Colon (tissue), 2 donors: Measurements from ENCODE around the gene DNAH1.

Experiments used
- FAIRE-seq: peaks from 2 replicates; lab custom pipeline; 2012; peaks lifted over from hg19 to GRCh38; lab: Jason Lieb, UNC
- donor health status: control.
- donor health status: control.

Gene DNAH1

DNA sequence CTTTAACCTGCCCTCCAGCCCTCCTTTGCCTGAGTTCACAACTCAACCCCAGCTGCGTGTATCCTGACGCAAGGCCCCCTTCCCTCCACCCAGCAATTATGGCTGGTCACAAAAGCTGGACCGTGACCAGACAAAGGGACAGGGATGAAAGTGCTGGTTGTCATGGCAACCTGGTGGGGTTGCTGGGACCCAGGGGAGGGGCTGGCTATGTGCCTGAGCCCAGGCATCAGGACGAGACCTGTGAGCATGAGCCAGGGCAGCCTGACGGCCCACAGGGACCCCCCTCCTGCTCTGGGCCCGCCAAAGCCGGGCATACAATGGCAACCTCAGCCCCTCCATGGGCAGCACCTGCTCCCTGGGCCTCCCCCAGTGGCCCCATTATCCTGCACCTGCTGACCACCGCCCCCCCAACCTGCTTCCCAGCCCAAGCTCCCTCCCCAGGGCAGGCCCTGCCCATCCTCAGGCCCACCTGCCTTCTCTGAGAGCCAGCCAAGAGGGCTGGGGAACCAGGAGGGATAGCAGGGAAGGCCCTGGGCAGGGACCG lies 4.5 kb upstream of the DNAH1 start:
- FAIRE-seq = no peak

DNA sequence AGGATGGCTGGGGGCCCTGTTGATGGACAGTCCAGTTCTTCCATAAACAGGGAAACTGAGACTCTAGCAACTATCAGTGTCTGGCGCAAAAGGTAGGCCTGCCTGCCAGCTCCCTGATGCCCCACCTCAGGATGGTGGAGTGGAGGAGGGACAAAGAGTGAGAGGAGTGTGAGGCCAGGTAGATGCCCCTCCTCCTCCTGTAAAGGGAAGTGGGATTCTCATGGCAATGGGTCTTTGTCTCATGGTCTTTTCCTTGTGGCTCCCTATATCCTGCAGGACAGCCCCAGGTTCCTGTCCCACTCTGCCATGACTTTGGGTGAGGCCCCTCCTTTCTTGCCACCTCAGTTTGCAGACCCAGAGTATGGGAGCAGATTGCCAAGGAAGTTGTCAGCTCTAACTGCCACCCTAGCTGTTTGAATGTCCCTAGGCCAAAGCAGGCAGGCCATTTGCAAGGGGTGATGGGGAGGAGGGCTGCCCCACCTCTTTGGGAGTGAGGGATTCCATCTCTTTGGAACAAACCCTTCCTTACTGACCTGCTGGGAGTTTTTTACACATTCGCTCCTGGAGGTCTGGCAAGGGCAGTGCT lies 2.8 kb upstream of the DNAH1 start:
- no peak for FAIRE-seq

DNA sequence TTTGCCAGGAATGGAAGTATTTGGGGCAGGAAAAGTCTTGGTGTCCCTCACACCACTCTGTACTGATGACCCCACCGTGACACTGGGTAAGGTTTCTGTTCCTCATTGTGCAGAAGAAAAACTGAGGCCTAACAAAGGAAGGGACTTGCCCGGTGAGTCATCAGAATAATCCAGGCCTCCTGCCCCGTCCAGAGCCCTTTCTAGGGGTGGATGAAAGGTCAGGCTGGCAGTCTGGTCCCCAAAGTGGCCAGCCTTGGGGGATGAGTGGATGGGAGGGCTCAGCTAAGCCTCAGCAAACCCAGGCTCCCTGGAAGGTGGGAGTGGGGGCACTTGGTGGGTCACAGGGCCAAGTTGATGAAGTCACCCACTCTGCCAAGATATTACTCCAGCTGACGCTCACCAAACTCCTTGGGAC lies 2.3 kb upstream of the DNAH1 start:
- FAIRE-seq = no peak

DNA sequence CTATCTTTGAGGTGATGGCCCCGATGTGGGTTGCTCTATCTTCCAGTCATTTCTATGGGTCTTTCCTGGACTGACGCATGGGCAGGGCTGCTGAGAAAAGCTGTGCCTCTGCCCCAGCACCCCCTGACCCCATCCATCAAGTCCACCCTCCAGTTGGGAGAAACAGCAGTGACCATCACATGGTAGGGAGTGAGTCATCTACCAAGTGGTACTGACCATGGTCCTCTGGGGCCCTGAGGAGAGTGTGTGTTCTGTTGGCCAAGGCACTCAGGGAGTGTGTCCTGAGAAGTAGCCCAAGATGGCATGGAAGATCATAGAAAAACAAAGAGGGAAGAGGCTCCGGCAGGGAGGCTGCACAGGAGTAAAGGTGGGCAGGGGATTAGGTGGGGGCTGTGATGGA lies 1.6 kb upstream of the DNAH1 start:
- FAIRE-seq = no peak

DNA sequence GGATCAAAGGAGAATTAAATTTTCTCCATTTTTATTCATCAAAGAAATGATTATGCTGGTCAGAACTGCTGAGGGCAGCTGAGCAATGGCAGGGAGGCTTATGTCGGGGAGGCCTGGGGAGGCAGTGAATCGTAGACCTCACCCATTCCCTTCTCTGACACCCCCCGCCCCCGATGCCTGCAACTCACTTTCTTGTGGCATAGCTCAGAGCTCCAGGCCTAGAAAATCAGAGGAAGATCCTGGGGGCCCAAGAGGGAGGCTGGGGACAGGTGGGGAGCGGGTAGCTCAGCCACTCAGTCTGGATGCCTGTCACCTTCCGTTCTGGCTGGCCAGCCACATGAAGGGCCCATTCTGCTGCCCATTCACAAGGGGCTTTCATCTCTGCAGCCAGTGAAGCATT lies 1.1 kb upstream of the DNAH1 start:
- no peak for FAIRE-seq

DNA sequence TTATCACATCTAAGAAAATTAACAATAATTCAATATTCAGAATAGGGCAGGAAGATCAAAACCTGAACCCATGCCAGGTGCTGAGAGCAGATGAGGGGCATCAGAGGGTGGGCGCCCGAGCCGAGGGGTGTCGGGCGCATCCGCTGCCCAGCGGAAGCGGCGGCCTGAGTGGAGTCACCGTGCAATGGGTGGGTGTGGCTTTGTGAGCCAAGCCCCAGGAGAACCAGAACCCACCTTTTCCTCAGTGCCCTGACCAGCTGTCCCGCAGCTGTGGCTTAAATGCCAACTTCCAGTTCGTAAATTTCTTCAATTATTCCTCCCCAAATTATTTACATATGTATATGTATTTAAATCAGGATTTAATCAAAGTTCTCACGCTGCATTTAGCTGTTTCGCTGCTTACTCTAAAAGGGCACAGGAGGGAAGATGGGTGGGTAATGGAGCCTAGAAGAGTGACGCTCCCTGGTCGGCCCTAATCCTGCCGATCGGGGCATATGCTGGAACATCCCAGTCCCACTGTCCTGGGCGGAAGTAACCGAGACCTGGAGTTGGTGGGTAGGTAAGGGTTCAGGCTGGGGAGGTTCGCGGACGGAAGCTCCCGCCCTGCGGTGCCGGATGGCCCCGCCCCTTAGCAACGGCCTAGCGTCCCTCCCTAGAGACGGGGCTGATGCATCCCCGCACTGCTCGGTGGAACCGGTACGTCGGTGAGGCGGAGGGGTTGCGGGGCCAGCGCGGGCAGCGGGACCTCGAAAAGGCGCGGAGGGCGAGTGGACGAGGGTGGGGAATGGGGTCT lies 1.3 kb downstream of the DNAH1 start:
- no peak for FAIRE-seq

DNA sequence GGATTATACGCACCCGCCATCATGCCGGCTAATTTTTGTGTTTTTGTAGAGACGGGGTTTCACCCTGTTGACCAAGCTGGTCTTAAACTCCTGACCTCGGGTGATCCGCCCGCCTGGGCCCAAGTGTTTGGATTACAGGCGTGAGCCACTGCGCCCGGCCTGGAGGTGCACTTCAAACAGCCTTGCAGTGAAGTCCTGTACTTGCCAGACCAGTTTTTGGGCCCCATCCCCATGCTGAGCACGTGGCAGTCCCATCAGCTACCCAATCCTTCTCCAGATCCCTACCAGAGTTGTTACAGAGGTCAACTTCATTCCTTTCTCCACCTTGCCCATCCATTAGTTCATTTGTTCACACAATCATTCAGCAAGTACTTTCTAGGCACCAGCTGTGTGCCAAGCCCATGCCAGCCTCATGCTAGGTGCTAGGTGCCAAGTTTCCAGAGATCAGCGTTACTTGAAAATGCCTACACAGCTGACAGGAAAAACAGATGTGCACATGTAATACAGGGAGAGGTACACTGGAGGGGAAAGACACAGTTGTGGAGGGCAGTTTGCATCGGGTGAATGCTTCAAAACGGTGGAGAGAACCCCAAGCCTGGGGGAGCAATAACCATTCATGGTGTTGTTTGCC lies 2.2 kb downstream of the DNAH1 start:
- no peak for FAIRE-seq

DNA sequence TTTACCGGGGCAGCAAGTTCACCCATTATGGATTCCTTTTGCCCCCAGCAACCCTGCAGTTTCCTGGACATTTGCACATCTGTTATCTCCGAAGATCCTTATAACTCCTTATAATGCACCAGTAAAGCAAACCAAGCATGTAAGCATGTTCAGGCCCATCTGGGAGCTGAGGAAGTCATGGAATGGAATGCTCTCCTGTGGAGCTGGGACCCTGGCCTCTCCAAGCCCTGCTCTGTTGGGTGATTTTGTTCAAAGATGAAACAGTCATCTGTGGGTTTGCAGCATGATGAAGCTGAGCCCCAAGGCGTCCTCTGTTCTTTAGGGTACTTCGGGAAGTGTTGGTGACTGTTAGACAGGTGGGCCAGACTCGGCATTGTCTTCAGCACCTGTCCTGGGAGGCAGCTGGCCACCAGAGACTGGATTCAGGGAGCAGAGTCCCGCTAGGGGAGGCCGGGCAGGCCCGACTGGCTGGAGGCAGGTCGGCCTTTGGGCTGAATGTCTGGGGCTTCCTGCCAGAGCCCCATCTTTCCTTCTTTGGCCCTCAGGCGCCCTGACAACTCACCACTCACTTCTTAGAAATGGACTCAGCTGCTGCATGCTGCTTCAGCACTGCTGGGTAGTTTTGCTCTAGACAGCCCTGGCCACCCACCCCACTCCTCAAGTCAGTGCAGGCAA lies 3.9 kb downstream of the DNAH1 start:
- no peak for FAIRE-seq

DNA sequence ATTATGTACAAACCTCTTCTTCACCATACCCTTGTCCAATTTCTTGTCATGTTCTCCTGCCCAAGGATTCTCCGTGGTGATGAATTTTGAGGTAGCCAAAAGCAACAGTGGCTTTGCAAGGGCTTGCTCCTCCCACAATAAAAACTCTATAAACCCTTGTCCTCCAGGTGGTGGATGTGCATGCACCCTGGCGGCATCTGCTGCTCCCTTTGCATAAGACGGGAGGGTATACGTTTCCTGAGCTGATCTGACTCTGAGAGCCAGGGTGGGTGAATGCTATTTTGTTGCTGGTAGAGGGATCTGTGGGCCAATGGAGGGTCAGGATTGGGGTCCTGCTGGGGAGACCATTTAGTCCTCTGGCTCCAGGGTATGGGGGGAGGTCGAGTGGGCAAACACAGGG lies 5.4 kb downstream of the DNAH1 start:
- FAIRE-seq = no peak

DNA sequence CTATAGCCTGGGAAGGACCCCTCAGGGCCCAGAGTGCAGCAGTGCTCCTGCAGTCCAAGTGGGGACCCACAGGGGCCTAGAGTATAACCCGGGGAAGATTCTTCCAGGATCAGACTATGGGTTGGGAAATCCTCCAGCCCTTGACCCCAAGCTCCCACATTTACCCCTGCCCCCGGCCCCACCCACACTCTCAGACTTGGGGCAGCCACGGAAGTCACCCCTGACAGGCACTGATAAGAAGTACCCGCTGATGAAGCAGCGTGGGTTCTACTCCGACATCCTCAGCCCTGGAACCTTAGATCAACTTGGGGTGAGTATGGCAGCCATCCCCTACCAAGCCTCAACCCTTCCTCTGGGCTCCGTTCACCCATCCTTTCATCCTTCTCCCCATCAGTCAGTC lies 6.3 kb downstream of the DNAH1 start:
- no peak for FAIRE-seq

DNA sequence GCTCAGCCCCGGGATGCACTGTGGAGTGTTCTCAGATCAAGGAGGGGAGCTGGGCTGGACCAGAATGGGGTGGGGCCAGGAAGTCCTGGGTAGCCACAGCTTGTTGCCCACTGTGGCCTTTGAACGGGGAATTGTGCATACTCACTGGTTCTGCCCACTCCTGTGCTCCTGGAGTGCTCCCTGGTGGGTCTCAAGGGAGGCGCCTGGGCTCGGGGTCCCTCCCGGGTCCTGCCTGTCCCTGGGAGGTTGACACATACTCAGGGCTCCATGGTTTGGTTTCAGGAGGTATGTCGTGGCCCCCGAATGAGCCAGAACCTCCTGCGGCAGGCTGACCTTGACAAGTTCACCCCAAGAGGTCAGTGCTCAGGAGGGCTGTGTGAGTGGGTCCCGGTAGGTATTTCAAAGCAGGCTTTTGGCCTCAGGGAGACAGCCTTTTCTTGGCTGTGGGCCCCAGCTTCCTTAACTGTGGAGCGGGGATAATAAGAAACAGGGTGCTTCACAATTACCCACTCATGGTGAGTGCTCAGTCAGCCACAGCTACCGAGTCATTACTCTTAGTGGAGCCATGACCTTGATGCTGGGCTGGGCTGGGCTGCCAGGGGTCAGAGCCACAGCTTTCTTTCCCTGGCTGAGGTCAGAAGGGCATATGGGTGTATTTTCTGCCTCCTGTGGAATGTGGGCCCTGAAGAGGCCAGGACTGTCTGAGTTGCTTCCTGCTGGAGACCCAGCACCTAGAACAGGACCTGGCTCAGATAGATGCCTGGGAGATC lies 7.6 kb downstream of the DNAH1 start:
- FAIRE-seq = no peak

DNA sequence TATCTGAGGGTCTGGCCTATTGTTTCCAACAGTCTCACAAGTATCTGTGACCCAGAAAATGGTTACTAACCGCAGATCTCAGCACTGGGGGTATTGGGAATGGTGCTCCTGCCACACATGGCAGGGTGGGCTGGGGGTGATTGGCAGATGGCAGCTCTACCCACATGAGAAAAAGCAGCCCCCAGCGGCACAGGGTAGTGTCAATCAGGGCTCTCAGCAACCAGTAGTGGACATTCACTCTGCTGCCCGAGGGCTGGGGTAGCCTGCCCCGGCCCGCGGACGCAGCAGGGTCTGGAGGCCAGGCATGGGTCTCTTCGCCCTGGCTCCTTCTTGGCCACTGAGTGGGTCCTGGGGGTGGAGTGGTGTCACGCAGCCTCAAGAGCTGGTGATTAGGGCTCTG lies 8.6 kb downstream of the DNAH1 start:
- FAIRE-seq = no peak

DNA sequence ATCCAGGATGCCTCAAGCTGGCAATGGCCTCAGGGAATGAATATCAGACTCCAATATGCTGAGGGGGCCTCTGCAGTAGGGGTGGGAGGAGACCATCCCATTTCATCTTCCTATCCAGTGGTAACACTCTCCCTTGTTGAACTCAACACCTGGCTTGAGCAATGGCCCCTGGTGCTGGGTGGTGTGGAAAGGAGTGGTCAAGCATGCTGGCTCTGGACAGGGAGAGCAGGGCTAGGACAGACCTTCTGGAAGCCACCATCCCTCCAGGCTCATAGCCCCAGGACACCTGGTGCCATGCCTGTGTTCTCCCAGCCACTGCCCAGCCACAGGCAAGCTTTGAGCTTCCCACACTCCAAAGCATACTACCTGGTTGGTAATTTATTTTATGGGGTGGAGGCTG lies 9.6 kb downstream of the DNAH1 start:
- FAIRE-seq = no peak

DNA sequence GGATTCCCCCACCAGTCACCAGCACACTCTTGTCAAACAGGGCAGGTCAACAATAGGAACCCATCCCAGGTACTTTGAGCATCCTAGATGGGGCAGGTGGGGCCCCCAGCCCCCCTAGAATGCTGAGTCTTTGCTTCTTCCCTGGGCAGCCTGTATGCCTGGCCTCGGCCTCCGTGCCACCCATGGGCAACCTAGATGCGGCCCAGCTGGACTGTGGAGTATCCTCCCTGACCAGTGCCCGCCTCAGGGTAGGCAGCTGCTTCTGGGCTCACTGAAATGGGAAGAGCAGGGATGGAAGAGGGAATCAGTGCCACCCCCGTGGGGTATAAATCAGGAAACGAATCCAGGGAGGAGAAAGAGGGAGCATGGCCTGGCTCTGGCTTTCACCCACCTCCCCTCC lies 10.9 kb downstream of the DNAH1 start:
- no peak for FAIRE-seq

DNA sequence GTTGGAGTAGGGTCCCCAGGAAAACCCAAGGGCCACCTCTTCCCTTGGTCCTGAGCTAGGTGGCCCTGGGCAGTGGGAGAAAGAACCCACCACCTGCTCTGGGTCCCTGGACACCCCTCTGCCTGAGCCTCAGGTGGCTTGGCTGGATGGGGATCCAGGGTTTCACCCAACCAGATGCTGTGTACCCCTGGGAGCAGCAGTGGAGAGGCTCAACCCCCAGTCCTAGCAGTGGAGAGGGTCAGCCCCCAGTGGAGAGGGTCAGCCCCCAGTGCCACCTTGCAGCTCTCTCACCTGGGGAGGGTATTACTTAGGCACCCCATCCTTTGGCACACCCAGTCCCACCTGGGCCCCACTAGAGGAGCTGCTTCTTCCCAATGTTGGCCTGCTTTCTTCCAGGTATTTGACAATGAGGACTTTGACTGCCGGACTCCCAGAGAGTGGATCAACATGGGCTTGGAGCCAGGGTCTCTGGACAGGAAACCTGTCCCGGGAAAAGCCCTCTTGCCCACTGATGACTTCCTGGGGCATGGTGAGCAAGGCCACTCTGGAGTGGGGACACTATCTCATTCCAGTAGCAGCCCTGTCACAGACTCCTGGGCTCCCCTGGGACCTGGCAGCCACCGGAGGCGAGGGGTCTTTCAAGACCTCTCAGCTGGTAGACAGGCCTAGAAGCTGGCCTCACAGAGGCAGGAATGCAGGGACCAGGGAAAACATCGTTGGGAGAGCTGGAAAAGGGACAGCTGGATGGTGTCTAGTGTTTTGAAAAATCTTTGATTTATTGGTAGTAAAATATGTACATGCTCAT lies 11.6 kb downstream of the DNAH1 start:
- FAIRE-seq = no peak

DNA sequence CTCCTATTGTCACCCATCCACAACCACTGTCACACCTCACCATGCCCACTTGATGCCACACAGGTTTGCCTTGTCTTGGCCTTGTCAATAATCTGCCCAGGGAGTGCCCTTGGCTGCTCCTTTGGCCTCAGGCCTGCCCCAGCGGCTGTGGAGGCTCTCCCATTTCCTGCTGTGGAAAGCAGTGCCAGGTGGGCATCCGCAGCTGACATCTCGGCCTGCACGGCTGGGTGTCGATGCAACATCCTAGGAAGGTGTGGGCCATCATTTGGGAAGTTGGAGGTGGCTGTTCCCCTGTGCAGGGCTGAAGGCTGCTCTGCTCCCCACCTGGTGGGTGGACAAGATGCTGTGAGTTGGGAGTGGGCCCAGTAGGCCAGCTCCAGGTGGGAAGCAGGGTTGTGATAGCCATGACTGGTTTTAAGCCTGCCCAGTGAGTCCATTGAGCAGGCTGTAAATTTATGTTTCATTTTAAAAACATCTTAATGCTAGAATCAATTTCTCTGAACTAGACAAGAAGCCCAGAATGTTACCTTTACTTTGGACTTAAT lies 12.5 kb downstream of the DNAH1 start:
- no peak for FAIRE-seq

DNA sequence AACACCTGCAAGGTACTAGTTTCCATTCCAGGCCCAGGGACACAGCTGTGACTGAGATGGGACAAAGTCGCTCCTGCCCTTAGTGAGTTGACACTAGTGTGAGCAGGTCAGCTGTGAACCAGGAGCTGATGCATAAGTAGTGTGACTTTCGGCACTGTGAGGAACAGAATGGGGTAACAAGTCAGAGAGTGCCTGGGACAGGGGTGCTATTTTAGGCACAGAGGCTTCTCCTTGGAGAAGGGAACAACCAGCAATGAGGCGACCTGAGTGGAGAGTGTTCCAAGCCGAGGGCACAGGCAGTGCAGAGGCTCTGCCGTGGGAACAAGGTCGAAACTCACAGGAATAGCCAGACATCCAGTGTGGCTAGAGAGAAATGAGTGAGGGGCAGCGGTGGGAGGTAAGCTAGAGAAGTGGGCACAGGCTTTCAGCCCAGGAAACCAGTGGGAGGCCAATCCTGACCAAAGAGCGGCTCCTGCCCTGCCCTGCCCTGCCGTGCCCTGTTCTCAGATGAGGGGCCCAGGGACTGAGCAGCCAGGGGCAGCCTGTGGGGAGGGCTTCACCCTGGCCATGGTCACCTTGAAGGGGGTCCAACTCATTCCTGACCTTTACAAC lies 14.2 kb downstream of the DNAH1 start:
- FAIRE-seq = no peak

DNA sequence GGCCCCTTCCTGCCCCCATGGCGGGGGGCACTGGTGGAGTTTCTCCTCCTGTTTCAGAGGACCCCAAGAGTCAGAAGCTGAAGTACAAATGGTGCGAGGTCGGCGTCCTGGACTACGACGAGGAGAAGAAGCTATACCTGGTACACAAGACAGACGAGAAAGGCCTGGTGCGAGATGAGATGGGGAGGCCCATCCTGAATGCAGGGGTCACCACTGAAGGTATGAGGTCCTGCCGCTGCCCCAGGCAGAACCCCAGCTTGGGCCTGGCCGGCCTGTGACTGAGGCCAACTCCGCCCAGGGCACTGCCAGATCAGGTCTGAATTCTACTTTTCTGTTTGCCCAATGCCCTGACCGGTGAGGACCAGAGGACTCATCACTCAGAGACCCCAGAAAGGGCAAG lies 15.0 kb downstream of the DNAH1 start:
- FAIRE-seq = no peak

DNA sequence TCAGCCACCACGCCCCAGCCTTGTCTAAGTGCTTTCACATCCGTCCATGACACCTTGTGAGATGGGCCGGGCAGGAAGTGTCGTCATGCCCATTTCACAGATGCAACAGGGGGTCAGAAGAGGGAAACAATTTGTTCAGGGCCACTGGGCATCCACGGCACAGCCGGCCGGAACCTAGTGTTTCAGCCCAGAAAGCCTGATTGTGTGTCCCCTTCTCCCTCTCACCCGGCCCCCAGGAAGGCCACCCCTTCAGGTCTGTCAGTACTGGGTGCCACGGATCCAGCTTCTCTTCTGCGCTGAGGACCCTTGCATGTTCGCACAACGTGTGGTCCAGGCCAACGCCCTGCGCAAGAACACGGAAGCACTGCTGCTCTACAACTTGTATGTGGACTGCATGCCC lies 15.8 kb downstream of the DNAH1 start:
- no peak for FAIRE-seq

DNA sequence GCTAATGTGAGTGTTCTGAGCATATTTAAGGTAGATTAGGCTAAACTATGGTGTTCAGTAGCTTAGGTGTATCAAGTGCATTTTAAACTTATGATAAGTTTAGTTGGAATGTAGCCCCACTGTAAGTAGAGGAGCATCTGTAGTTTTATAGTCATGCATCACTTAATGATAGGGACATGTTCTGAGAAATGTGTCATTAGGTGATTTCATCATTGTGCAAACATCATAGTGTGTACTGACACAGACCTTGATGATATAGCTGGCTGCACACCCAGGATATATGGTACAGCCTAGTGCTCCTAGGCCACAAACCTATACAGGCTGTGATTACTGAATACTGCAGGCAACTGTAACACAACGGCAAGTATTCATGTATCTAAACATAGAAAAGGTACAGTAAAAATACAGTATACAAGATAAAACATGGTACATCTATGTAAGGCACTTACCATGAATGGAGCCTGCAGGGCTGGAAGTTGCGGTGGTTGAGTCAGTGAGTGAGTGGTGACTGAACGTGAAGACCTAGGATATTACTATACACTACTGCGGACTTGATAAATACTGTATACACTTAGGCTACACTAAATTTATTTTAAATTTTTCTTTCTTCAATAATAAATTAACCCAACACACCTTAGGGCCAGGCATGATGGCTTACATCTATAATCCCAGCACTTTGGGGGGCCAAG lies 17.9 kb downstream of the DNAH1 start:
- FAIRE-seq = no peak
